K562 treated with DMSO at 1 percent for 4 hours (cell line): Measurements from ENCODE around the gene KMT2B. TPM values are rescaled to one million over a fixed set of nuclear protein-coding genes. Genes with fewer than 3 reads are reported as not detected.

Source experiments
- total RNA-seq: library from RNA; unstranded; fragments of 300-600 nt; gene quantifications from 2 replicates; pipeline ENCODE4 v1.2.3, GENCODE V29; 2022; ENCODE audit not compliant: insufficient read depth

The KMT2B gene
- total RNA-seq = 21.9 and 25.7 TPM in 2 replicates

DNA sequence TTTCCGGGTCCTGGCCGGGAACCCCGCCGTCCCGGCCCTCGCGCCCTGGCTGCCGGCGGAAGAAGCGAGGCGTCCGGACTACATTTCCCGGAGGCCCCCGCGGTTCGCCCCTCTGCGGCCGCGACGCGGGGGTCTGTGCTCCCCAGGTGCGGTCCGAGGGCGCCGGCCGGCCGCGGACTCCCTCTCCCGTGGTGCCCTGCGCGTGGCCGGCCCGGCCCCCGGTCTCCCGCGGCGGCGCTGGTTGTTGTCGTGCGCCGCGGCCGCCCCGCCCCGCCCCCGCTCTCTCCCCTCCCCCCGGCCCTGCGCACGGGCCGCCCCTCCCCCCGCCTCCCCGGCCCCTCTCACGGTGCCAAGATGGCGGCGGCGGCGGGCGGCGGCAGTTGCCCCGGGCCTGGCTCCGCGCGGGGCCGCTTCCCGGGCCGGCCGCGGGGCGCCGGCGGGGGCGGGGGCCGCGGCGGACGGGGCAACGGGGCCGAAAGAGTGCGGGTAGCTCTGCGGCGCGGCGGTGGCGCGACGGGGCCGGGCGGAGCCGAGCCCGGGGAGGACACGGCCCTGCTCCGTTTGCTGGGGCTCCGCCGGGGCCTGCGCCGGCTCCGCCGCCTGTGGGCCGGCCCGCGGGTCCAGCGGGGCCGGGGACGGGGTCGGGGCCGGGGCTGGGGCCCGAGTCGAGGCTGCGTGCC is at the start of gene KMT2B:
TSS of gene KMT2B (plus strand) at position 339 of the 680 bp plus-strand sequence. CDS start at position 355, 16 bp downstream.

GRCh38 chr19:35704218-35704617 is 13.6 kb upstream of the KMT2B start, which contains the start of gene ZBTB32:
Gene ZBTB32 (plus strand): TSS chr19:35704558. CDS start chr19:35714627, 10,069 bp downstream.

DNA sequence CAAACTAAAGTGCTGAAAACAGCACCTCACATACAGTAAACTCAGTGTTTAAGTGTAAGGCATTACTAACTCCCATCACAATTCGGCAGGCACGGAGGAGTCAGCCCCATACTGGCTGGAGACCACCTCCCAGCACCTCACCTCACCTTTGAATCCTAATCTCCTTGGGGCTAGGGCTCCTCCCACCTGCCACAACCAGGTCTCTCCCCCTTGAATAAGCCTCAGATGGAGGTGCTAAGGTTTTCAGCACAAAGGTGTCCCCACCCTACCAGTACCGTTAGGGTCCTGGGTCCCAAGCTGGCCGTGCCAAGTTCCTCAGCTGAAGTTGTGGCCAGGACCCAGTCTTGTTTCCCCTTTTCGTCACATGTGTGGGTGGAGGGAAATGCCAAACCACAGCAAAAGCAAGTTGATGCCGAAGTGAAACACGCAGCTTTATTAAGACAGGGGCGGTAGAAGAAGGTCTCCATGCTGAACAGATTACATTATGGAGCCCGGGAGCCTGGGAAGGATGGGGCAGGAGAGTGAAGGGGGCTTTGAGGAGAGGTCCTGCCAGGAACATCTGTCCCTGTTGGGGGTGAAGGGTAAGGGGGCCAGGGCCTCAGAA is 24.4 kb downstream of the KMT2B start, which contains the start of gene IGFLR1:
TSS of gene IGFLR1 (minus strand) at position 332 of the 604 bp plus-strand sequence. CDS start 1,272 bp downstream, outside the sequence.

DNA sequence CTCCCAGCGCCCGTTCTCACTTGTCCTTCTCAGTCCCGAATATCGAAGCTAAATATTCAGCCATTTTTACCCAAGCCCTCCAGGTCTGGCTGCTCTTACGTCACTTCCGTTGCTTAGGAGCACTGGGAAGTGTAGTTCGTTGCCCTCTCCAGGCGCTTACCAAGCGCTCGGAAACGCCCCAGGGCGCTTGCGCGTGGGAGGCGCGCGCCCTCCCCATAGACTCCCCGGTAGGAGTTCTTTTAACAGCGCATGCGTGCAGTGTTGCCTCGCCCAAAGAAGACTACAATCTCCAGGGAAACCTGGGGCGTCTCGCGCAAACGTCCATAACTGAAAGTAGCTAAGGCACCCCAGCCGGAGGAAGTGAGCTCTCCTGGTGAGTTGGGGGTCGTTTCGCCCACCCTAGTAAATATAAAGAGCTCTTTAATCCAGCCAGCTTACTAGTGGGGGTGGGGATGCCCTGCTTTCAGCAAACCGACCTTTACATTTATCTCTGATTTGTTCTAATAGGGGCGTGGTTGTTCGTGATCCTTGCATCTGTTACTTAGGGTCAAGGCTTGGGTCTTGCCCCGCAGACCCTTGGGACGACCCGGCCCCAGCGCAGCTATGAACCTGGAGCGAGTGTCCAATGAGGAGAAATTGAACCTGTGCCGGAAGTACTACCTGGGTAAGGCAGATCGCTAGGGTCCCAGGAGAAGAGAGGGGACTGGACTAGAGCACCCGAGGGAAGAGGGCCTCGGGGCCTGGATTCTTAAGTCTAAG is 27.7 kb downstream of the KMT2B start, which contains the start of the genes PSENEN and U2AF1L4:
TSS of gene PSENEN (plus strand) at position 324 of the 759 bp plus-strand sequence. CDS start at position 604, 280 bp downstream.
TSS of gene U2AF1L4 (minus strand) at position 91 of the 759 bp plus-strand sequence. CDS start at position 64, 27 bp downstream.

GRCh38 chr19:35748106-35749020 is 30.6 kb downstream of the KMT2B start, which contains the start of gene LIN37:
Gene LIN37 (plus strand): TSS chr19:35748576. CDS start chr19:35748725, 149 bp downstream.

GRCh38 chr19:35756377-35757230 is 38.8 kb downstream of the KMT2B start, which contains the start of gene HSPB6:
Gene HSPB6 (minus strand): TSS chr19:35757029. CDS start chr19:35757008, 21 bp downstream.

GRCh38 chr19:35757749-35758608 is 40.2 kb downstream of the KMT2B start, which contains the start of gene PROSER3:
Gene PROSER3 (plus strand): TSS chr19:35758176. CDS start chr19:35758216, 40 bp downstream.

GRCh38 chr19:35775298-35776101 is 57.7 kb downstream of the KMT2B start, which contains the start of gene ARHGAP33:
Gene ARHGAP33 (plus strand): TSS chr19:35775564. CDS start chr19:35775659, 95 bp downstream.

Other genes starting within 250 kb of the KMT2B start
- not detected in 2 replicates for gene KRTDAP, start 227.5 kb upstream of the KMT2B start, total RNA-seq
- gene DMKN, start 204.4 kb upstream of the KMT2B start, total RNA-seq = not detected in 2 replicates
- gene SBSN, start 189.7 kb upstream of the KMT2B start, total RNA-seq = not detected in 2 replicates
- not detected in 2 replicates for gene GAPDHS, start 184.5 kb upstream of the KMT2B start, total RNA-seq
- gene TMEM147, start 172.4 kb upstream of the KMT2B start, total RNA-seq = 120 and 136 TPM in 2 replicates
- not detected in 2 replicates for gene ATP4A, start 154.3 kb upstream of the KMT2B start, total RNA-seq
- not detected in 2 replicates for gene PMIS2, start 131.8 kb upstream of the KMT2B start, total RNA-seq
- 21.1 and 22.2 TPM in 2 replicates for gene HAUS5, start 105.3 kb upstream of the KMT2B start, total RNA-seq
- 186 and 211 TPM in 2 replicates for gene RBM42, start 89.0 kb upstream of the KMT2B start, total RNA-seq
- gene ETV2, start 76.3 kb upstream of the KMT2B start, total RNA-seq = not detected in 2 replicates
- gene COX6B1, start 69.7 kb upstream of the KMT2B start, total RNA-seq = 1,092 TPM in 2 replicates
- not detected in 2 replicates for gene UPK1A, start 51.5 kb upstream of the KMT2B start, total RNA-seq
- gene ZBTB32, start 13.4 kb upstream of the KMT2B start, total RNA-seq = not detected in 2 replicates
- gene IGFLR1, start 24.4 kb downstream of the KMT2B start, total RNA-seq = 6.4 and 16.4 TPM in 2 replicates
- 4.8 and 6.9 TPM in 2 replicates for gene U2AF1L4, start 27.4 kb downstream of the KMT2B start, total RNA-seq
- 34.5 and 42.2 TPM in 2 replicates for gene PSENEN, start 27.6 kb downstream of the KMT2B start, total RNA-seq
- gene LIN37, start 30.6 kb downstream of the KMT2B start, total RNA-seq = 12.4 and 14.7 TPM in 2 replicates
- 0.99 and 1.4 TPM in 2 replicates for gene HSPB6, start 39.0 kb downstream of the KMT2B start, total RNA-seq
- gene PROSER3, start 40.2 kb downstream of the KMT2B start, total RNA-seq = 12.2 and 14.9 TPM in 2 replicates
- 1.3 and 3.2 TPM in 2 replicates for gene ARHGAP33, start 57.6 kb downstream of the KMT2B start, total RNA-seq
- gene PRODH2, start 94.8 kb downstream of the KMT2B start, total RNA-seq = not detected in 2 replicates
- gene NPHS1, start 134.5 kb downstream of the KMT2B start, total RNA-seq = 1.1 and 3.5 TPM in 2 replicates
- gene KIRREL2, start 138.9 kb downstream of the KMT2B start, total RNA-seq = not detected in 2 replicates
- gene APLP1, start 150.6 kb downstream of the KMT2B start, total RNA-seq = 5.0 and 7.4 TPM in 2 replicates
- 4.9 and 8.8 TPM in 2 replicates for gene NFKBID, start 182.5 kb downstream of the KMT2B start, total RNA-seq
- not detected in 2 replicates for gene HCST, start 184.5 kb downstream of the KMT2B start, total RNA-seq
- gene TYROBP, start 190.3 kb downstream of the KMT2B start, total RNA-seq = 24.4 and 27.1 TPM in 2 replicates
- 0.24 TPM in 1 of 2 replicates, not detected in the other for gene LRFN3, start 218.4 kb downstream of the KMT2B start, total RNA-seq